H1 (cell line): ENCODE measurements around the gene RASD2. TPM values are rescaled to one million over a fixed set of nuclear protein-coding genes. Genes with fewer than 3 reads are reported as not detected.

Experiments used
- BCL11A ChIP-seq, 2 experiments: IDR thresholded peaks; one replicate each; pipeline ENCODE4 v1.6.1; 2011; ENCODE audit warnings: low read depth in 2 of 2, low read length in 2 of 2, mild to moderate bottlenecking in 2 of 2
- EP300 ChIP-seq, 2 experiments: IDR thresholded peaks; 1 replicate in 1 of 2; 2 replicates in 1 of 2; pipeline ENCODE4 v1.6.1; 2011 to 2012; ENCODE audit warnings: low read depth in 2 of 2, low read length in 2 of 2, mild to moderate bottlenecking in 2 of 2, borderline replicate concordance in 1 of 2, inconsistent platforms in 1 of 2, moderate library complexity in 1 of 2
- EZH2 ChIP-seq: fragments of 200-600 bp; sonication (generic); IDR thresholded peaks from 2 replicates; pipeline ENCODE4 v1.7.1; 2012; ENCODE audit warnings: low read depth, mild to moderate bottlenecking, moderate library complexity, low read length, inconsistent platforms; ENCODE audit not compliant: severe bottlenecking
- HDAC2 ChIP-seq, 2 experiments: fragments of 300-600 bp in 1 of 2; sonication (generic) in 1 of 2; IDR thresholded peaks; 2 replicates each; pipeline ENCODE4 v1.6.1; 2011 to 2012; ENCODE audit warnings: low read depth in 2 of 2, low read length in 2 of 2, mild to moderate bottlenecking in 2 of 2, moderate library complexity in 2 of 2, borderline replicate concordance in 1 of 2, inconsistent platforms in 1 of 2
- NRF1 ChIP-seq: IDR thresholded peaks from 2 replicates; pipeline ENCODE4 v1.6.1; 2011; ENCODE audit warnings: mild to moderate bottlenecking, low read depth, low read length, improper control_type of control experiment
- POLR2AphosphoS5 ChIP-seq: IDR thresholded peaks from 2 replicates; pipeline ENCODE4 v1.6.1; 2011; ENCODE audit warnings: low read depth, low read length
- SIN3A ChIP-seq, 2 experiments: IDR thresholded peaks in 1 of 2; conservative IDR thresholded peaks in 1 of 2; 2 replicates each; pipeline ENCODE4 v1.6.1; 2011 to 2012; ENCODE audit warnings: low read length in 2 of 2, improper control_type of control experiment in 1 of 2, low read depth in 1 of 2, mild to moderate bottlenecking in 1 of 2
- SP4 ChIP-seq: IDR thresholded peaks from 2 replicates; pipeline ENCODE4 v1.6.1; 2012; ENCODE audit warnings: low read length, inconsistent platforms
- ZNF274 ChIP-seq: IDR thresholded peaks from 2 replicates; pipeline ENCODE4 v1.7.0; 2012; ENCODE audit warnings: low read length, borderline replicate concordance; ENCODE audit errors: extremely low read depth
- polyA plus RNA-seq, 7 experiments: library from polyadenylated mRNA; depleted of rRNA in 3 of 7; stranded (reverse) in 5 of 7; unstranded in 2 of 7; fragments of >200 nt in 5 of 7; fragments of 200-250 nt in 2 of 7; gene quantifications; 1 replicate in 5 of 7; 2 replicates in 1 of 7; 4 replicates in 1 of 7; pipeline versions ENCODE4 v1.2.1 to v1.2.3, GENCODE V29; 2011 to 2013; ENCODE audit warnings: missing spikeins in 2 of 7, mixed read lengths in 2 of 7
- total RNA-seq: library from RNA; stranded (reverse); fragmentation: NEBNext Ultra II Directional; extraction: Animal tissue kit (Norgen Biotek cat#: 25700); gene quantifications from 2 replicates; pipeline ENCODE4 v1.2.1, GENCODE V29; 2021

RASD2 gene
- total and polyA plus RNA-seq, 2 of the 8 experiments (the other 6 are each of a cell fraction or from before 2014, with no cell fraction given) = 1.9 to 5.1 TPM

GRCh38 chr22:35586771-35587170 is 46.1 kb downstream of the RASD2 start (continued):
- TF ChIP-seq HDAC2 (IDR thresholded peaks at IDR 0.05; ENCODE audit: borderline replicate concordance in 1 of 2, low read depth in 2 of 2, low read length in 2 of 2) = no peak
- no peak for TF ChIP-seq NRF1
- TF ChIP-seq SIN3A (conservative IDR thresholded peaks at IDR 0.05 in 1 of 2, IDR thresholded peaks at IDR 0.05 in 1 of 2; ENCODE audit: low read depth in 1 of 2, low read length in 2 of 2) = no peak
- no peak for TF ChIP-seq POLR2AphosphoS5
- no peak for TF ChIP-seq EZH2
- no peak for TF ChIP-seq BCL11A (IDR thresholded peaks at IDR 0.05; ENCODE audit: low read depth in 2 of 2, low read length in 2 of 2)
- no peak for TF ChIP-seq ZNF274
- no peak for TF ChIP-seq EP300 (IDR thresholded peaks at IDR 0.05; ENCODE audit: borderline replicate concordance in 1 of 2, low read depth in 2 of 2, low read length in 2 of 2)
- TF ChIP-seq SP4 = no peak
